PC-9 (cell line): ENCODE data around the gene TMEM45A. TPM values are rescaled to one million over a fixed set of nuclear protein-coding genes. Genes with fewer than 3 reads are reported as not detected.

Experiments
- BruUV-seq: library from RNA; stranded (reverse); fragments of 400-500 nt; replicated peaks from 2 replicates; lab custom pipeline; 2021; lab: Mats Ljungman, UMichigan
- CTCF ChIA-PET: fragments of 300-600 bp; sonication (Branson Sonifier 250); formaldehyde crosslinking; loops from one replicate; lab custom pipeline; 2022; ENCODE audit warnings: antibody characterized with exemption; lab: Charles Lee
- POLR2A ChIA-PET: fragments of 300-600 bp; sonication (Branson Sonifier 250); formaldehyde crosslinking; loops from one replicate; lab custom pipeline; 2022; ENCODE audit warnings: antibody characterized with exemption; ENCODE audit not compliant: unreplicated experiment; lab: Charles Lee
- DNase-seq, 2 experiments: peaks; one replicate each; pipeline versions ENCODE4 v3.0.0 to v3.0.0-alpha.2; 2015 to 2022; ENCODE audit warnings: mixed read lengths in 1 of 2
- H2AFZ ChIP-seq: fragments of 200-600 bp; sonication (generic); 2 replicates; pipeline ENCODE4 v1.8.1; 2017; ENCODE audit warnings: antibody characterized with exemption
- H3F3A ChIP-seq: fragments of 200-600 bp; sonication (generic); 2 replicates; pipeline ENCODE4 v1.8.1; 2017; ENCODE audit warnings: antibody characterized with exemption, mild to moderate bottlenecking, low read depth; ENCODE audit not compliant: insufficient read depth
- H3K27ac ChIP-seq: fragments of 200-600 bp; sonication (generic); 2 replicates; pipeline ENCODE4 v1.6.1; 2016; ENCODE audit warnings: mixed run types
- H3K27me3 ChIP-seq: fragments of 200-600 bp; sonication (generic); 2 replicates; pipeline ENCODE4 v1.6.1; 2016; ENCODE audit warnings: low read depth, mixed run types; ENCODE audit not compliant: insufficient read depth
- H3K36me3 ChIP-seq: fragments of 200-600 bp; sonication (generic); 2 replicates; pipeline ENCODE4 v1.6.1; 2016; ENCODE audit warnings: low read depth, mixed run types
- H3K4me1 ChIP-seq: fragments of 200-600 bp; sonication (generic); replicated peaks from 2 replicates; pipeline ENCODE4 v1.6.1; 2016; ENCODE audit warnings: mixed run types; ENCODE audit not compliant: insufficient read depth
- H3K4me2 ChIP-seq: fragments of 200-600 bp; sonication (generic); 2 replicates; pipeline ENCODE4 v1.6.1; 2017; ENCODE audit warnings: mixed run types
- H3K4me3 ChIP-seq: fragments of 200-600 bp; sonication (generic); 2 replicates; pipeline ENCODE4 v1.6.1; 2016; ENCODE audit warnings: mixed run types
- H3K79me2 ChIP-seq: fragments of 200-600 bp; sonication (generic); 2 replicates; pipeline ENCODE4 v1.6.1; 2017; ENCODE audit warnings: low read depth, mixed run types
- H3K9me2 ChIP-seq: fragments of 200-600 bp; sonication (generic); 2 replicates; pipeline ENCODE4 v1.8.1; 2017; ENCODE audit warnings: mild to moderate bottlenecking; ENCODE audit not compliant: insufficient read depth
- H3K9me3 ChIP-seq: fragments of 200-600 bp; sonication (generic); 2 replicates; pipeline ENCODE4 v1.8.1; 2016; ENCODE audit warnings: low read depth; ENCODE audit not compliant: insufficient read depth
- H4K20me1 ChIP-seq: fragments of 200-600 bp; sonication (generic); 2 replicates; pipeline ENCODE4 v1.8.1; 2017; ENCODE audit not compliant: insufficient read depth
- EZH2 ChIP-seq: fragments of 200-600 bp; sonication (generic); IDR thresholded peaks from 2 replicates; pipeline ENCODE4 v1.8.0; 2017; ENCODE audit warnings: antibody characterized with exemption, low read depth
- intact Hi-C: fragments of 100-400 bp; cut with micrococcal nuclease; formaldehyde crosslinking; loops from one replicate; pipeline ENCODE4 v1.10.0; 2022; ENCODE audit not compliant: unreplicated experiment
- total RNA-seq: library from RNA; stranded (reverse); gene quantifications from 2 replicates; pipeline ENCODE4 v1.2.3, GENCODE V29; 2021
- TF ChIP-seq, protein P1 (sequence below): fragments of 200-600 bp; sonication (generic); conservative IDR thresholded peaks from 2 replicates; pipeline ENCODE4 v1.6.1; 2017; ENCODE audit warnings: mixed run types, antibody characterized with exemption, mild to moderate bottlenecking, moderate library complexity

Gene TMEM45A
- total RNA-seq, 1 experiment from 2014 or later: 31.1 TPM

DNA sequence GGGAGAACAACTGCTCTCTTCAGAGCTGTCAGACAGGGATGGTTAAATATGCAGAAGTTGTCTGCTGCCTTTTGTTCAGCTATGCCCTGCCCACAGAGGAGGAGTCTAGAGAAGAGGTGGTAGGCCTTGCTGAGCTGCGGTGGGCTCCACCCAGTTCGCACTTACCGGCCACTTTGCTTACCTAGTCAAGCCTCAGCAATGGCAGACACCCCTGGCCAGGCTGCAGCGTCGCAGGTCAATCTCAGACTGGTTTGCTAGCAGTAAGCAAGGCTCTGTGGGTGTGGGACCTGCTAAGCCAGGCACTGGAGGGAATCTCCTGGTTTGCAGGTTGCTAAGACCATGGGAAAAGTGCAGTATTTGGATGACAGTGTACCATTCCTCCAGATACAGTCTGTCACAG is 12.3 kb upstream of the TMEM45A start:
- peaks cover 8% of the 10 kb centered on the region; the same call in 1 of the 2 replicates for H3K27me3 ChIP-seq
- H3K4me3 ChIP-seq: no peak overlapping the region
- no peak for DNase-seq
- H2AFZ ChIP-seq: no peak overlapping the region
- H3K79me2 ChIP-seq: no peaks in the 10 kb centered on the region
- no peak overlapping the region for H3K4me2 ChIP-seq
- no peaks in the 10 kb centered on the region for H3F3A ChIP-seq
- H3K9me2 ChIP-seq: no peaks in the 10 kb centered on the region
- BruUV-seq: no TSS peak
- H3K36me3 ChIP-seq: no peaks in the 10 kb centered on the region
- no peak overlapping the region for H3K27ac ChIP-seq
- H3K9me3 ChIP-seq: no peaks in the 10 kb centered on the region
- ChIA-PET POLR2A (no interaction called here), CTCF (no interaction called here)
- intact Hi-C loops: no loop called here
- H4K20me1 ChIP-seq: no peaks in the 10 kb centered on the region
- no peaks in the 10 kb centered on the region for H3K4me1 ChIP-seq
- TF ChIP-seq, protein P1, sequence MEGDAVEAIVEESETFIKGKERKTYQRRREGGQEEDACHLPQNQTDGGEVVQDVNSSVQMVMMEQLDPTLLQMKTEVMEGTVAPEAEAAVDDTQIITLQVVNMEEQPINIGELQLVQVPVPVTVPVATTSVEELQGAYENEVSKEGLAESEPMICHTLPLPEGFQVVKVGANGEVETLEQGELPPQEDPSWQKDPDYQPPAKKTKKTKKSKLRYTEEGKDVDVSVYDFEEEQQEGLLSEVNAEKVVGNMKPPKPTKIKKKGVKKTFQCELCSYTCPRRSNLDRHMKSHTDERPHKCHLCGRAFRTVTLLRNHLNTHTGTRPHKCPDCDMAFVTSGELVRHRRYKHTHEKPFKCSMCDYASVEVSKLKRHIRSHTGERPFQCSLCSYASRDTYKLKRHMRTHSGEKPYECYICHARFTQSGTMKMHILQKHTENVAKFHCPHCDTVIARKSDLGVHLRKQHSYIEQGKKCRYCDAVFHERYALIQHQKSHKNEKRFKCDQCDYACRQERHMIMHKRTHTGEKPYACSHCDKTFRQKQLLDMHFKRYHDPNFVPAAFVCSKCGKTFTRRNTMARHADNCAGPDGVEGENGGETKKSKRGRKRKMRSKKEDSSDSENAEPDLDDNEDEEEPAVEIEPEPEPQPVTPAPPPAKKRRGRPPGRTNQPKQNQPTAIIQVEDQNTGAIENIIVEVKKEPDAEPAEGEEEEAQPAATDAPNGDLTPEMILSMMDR: no peak
- TF ChIP-seq EZH2: no peak

DNA sequence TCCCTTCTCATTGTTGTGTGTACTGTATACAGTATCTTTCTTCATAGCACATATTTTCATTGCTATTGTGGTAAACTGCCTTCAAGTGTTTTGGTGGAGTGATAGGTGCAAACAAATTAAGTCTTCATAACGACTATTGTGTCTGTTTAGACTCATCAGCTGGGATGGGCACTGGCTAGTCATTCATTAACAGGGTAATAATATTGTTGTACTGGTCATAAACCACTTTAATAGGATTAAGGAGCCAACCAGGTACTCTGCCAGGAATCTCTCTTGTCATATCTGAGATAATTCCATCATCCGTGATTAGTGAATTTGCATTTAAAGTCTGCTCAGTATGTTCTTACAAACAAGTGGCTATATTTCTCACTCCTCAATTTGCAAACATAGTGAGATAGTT is 10.2 kb upstream of the TMEM45A start:
- Histone ChIP-seq H4K20me1 (no peaks in the 10 kb centered on the region), H3K9me3 (no peaks in the 10 kb centered on the region), H3K4me1 (no peaks in the 10 kb centered on the region), H2AFZ (no peak overlapping the region), H3K4me2 (no peak overlapping the region), H3K36me3 (no peaks in the 10 kb centered on the region), H3F3A (no peaks in the 10 kb centered on the region), H3K4me3 (no peak overlapping the region), H3K27ac (no peak overlapping the region), H3K9me2 (no peaks in the 10 kb centered on the region), H3K27me3 (peaks cover 8% of the 10 kb centered on the region; the same call in 1 of the 2 replicates), H3K79me2 (no peaks in the 10 kb centered on the region)
- TF ChIP-seq, protein P1: no peak
- TF ChIP-seq EZH2: no peak
- ChIA-PET CTCF (no interaction called here), POLR2A (no interaction called here)
- BruUV-seq: no TSS peak
- intact Hi-C loops: no loop called here
- no peak for DNase-seq

DNA sequence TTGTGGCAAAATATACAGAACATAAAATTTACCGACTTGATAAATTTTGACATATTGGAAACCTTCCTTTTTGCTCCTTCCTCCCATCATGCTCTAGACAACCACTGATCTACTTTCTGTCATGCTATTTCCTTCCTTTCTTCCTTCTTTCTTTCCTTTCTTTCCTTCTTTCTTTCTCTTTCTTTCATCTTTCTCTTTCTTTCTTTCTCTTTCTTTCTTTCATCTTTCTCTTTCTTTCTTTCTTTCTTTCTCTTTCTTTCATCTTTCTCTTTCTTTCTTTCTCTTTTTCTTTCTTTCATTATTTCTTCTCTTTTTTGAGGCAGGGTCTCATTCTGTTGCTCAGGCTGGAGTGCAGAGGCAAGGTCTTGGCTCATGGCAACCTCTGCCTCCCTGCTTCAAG is 8.9 kb upstream of the TMEM45A start:
- Histone ChIP-seq H3K27ac (no peak overlapping the region), H2AFZ (no peak overlapping the region), H3K79me2 (no peaks in the 10 kb centered on the region), H4K20me1 (no peaks in the 10 kb centered on the region), H3K4me2 (no peak overlapping the region), H3K27me3 (peaks cover 8% of the 10 kb centered on the region; the same call in 1 of the 2 replicates), H3K36me3 (no peaks in the 10 kb centered on the region), H3K9me2 (no peaks in the 10 kb centered on the region), H3F3A (no peaks in the 10 kb centered on the region), H3K9me3 (no peaks in the 10 kb centered on the region), H3K4me1 (no peaks in the 10 kb centered on the region), H3K4me3 (no peak overlapping the region)
- ChIA-PET POLR2A (no interaction called here), CTCF (no interaction called here)
- BruUV-seq: no TSS peak
- TF ChIP-seq, protein P1: no peak
- TF ChIP-seq EZH2: no peak
- intact Hi-C loops: no loop called here
- DNase-seq: no peak
